Panc1 (cell line): Measurements from ENCODE around the gene GLIS1. TPM values are rescaled to one million over a fixed set of nuclear protein-coding genes. Genes with fewer than 3 reads are reported as not detected.

Experiments used
- ATAC-seq: fragments of 200-7000 bp; cut with Tn5 transposase; 2 replicates; pipeline ENCODE4 v1.9.1; 2020; ENCODE audit warnings: mild to moderate bottlenecking, moderate library complexity
- BruUV-seq: library from RNA; stranded (reverse); fragments of 400-500 nt; replicated peaks from 2 replicates; lab custom pipeline; 2021; lab: Mats Ljungman, UMichigan
- CTCF ChIA-PET: fragments of 300-600 bp; sonication (Branson Sonifier 250); formaldehyde crosslinking; loops from one replicate; lab custom pipeline; 2022; ENCODE audit warnings: antibody characterized with exemption; lab: Charles Lee
- POLR2A ChIA-PET: fragments of 300-600 bp; sonication (Branson Sonifier 250); formaldehyde crosslinking; loops from one replicate; lab custom pipeline; 2022; ENCODE audit warnings: antibody characterized with exemption; lab: Charles Lee
- DNase-seq: peaks from one replicate; pipeline ENCODE4 v3.0.0-alpha.2; 2010; ENCODE audit warnings: low read depth, low spot score
- H3K27ac ChIP-seq: 2 replicates; pipeline ENCODE4 v1.5.1; 2011; ENCODE audit warnings: mild to moderate bottlenecking, low read length, inconsistent platforms
- H3K27me3 ChIP-seq: fragments of 200-500 bp; sonication (Bioruptor generic); 2 replicates; pipeline ENCODE4 v1.6.0; 2014; ENCODE audit warnings: low read length, inconsistent platforms; ENCODE audit not compliant: control insufficient read depth, insufficient read depth
- H3K36me3 ChIP-seq: fragments of 200-500 bp; sonication (Bioruptor generic); 2 replicates; pipeline ENCODE4 v1.5.1; 2014; ENCODE audit warnings: inconsistent platforms, mild to moderate bottlenecking, low read length, moderate library complexity; ENCODE audit not compliant: control insufficient read depth, insufficient read depth
- H3K4me1 ChIP-seq: 2 replicates; pipeline ENCODE4 v1.5.1; 2011; ENCODE audit warnings: inconsistent platforms, mild to moderate bottlenecking, low read length, moderate library complexity; ENCODE audit not compliant: control insufficient read depth, insufficient read depth
- H3K4me3 ChIP-seq, 2 experiments: 2 replicates each; pipeline ENCODE4 v1.5.1; 2011 to 2012; ENCODE audit warnings: low read depth in 2 of 2, low read length in 2 of 2, mild to moderate bottlenecking in 2 of 2, inconsistent platforms in 1 of 2, moderate library complexity in 1 of 2
- H3K9me3 ChIP-seq: fragments of 200-500 bp; sonication (Bioruptor generic); 2 replicates; pipeline ENCODE4 v1.5.1; 2014; ENCODE audit warnings: low read depth, mild to moderate bottlenecking, inconsistent platforms, low read length, moderate library complexity; ENCODE audit not compliant: control insufficient read depth, insufficient read depth
- CTCF ChIP-seq: fragments of 450-650 bp; IDR thresholded peaks from 2 replicates; pipeline ENCODE4 v1.5.1; 2017; ENCODE audit warnings: mild to moderate bottlenecking
- POLR2AphosphoS5 ChIP-seq: IDR thresholded peaks from 2 replicates; pipeline ENCODE4 v1.6.1; 2012; ENCODE audit warnings: mild to moderate bottlenecking, low read depth, low read length, moderate library complexity
- REST ChIP-seq, 2 experiments: IDR thresholded peaks; 2 replicates each; pipeline ENCODE4 v1.6.1; 2011 to 2012; ENCODE audit warnings: low read depth in 2 of 2, control low read depth in 1 of 2, low read length in 1 of 2, mild to moderate bottlenecking in 1 of 2, moderate library complexity in 1 of 2; ENCODE audit not compliant: insufficient read depth in 1 of 2
- SIN3A ChIP-seq: IDR thresholded peaks from 2 replicates; pipeline ENCODE4 v1.6.1; 2012; ENCODE audit warnings: low read depth, mild to moderate bottlenecking, low read length, moderate library complexity, borderline replicate concordance; ENCODE audit not compliant: insufficient read depth
- TCF7L2 ChIP-seq: IDR thresholded peaks from 2 replicates; pipeline ENCODE4 v1.6.1; 2011; ENCODE audit warnings: mild to moderate bottlenecking, low read depth, low read length, inconsistent platforms
- in situ Hi-C: cut with HindIII; loops from 2 replicates; pipeline ENCODE4 v1.10.0; 2016; ENCODE audit warnings: low sequenced_read_pairs, low pct_unique_long_range_greater_than_20kb
- intact Hi-C: fragments of 100-400 bp; cut with micrococcal nuclease; formaldehyde crosslinking; loops from one replicate; pipeline ENCODE4 v1.10.0; 2022; ENCODE audit not compliant: unreplicated experiment
- total RNA-seq: library from RNA; stranded (reverse); gene quantifications from one replicate; pipeline ENCODE4 v1.2.1, GENCODE V29; 2021; ENCODE audit not compliant: unreplicated experiment

Gene GLIS1
- total RNA-seq, 1 experiment from 2014 or later = 0.28 TPM

GRCh38 chr1:53718443-53718842, 20.5 kb downstream of the GLIS1 start:
- CTCF ChIA-PET = no interaction called here
- TF ChIP-seq REST (IDR thresholded peaks at IDR 0.05; ENCODE audit: insufficient read depth in 1 of 2, low read depth in 2 of 2, low read length in 1 of 2) = no peak
- no peak for TF ChIP-seq SIN3A
- no peak for TF ChIP-seq TCF7L2
- TF ChIP-seq CTCF = peak; percentile 31; the same call in 1 of the 2 replicates
- TF ChIP-seq POLR2AphosphoS5 = no peak
- ATAC-seq = no peak

GRCh38 chr1:53717025-53717804, 21.7 kb downstream of the GLIS1 start:
- no peak for DNase-seq
- intact Hi-C loops (no loop called here), in situ Hi-C loops (no loop called here)
- Histone ChIP-seq H3K27me3 (no peaks in the 10 kb centered on the region), H3K9me3 (no peaks in the 10 kb centered on the region), H3K4me1 (no peaks in the 10 kb centered on the region; the same call in 1 of the 2 replicates), H3K4me3 (no peak overlapping the region), H3K27ac (no peak overlapping the region), H3K36me3 (no peaks in the 10 kb centered on the region)
- BruUV-seq = no TSS peak
- CTCF ChIA-PET = interaction anchor here (0.6 kb wide), 1 partner anchor 285 kb away, joined by 16 read pairs; no protein-coding TSS in a partner anchor
- POLR2A ChIA-PET = no interaction called here
- no peak for ATAC-seq
- TF ChIP-seq REST (IDR thresholded peaks at IDR 0.05; ENCODE audit: insufficient read depth in 1 of 2, low read depth in 2 of 2, low read length in 1 of 2) (no peak), CTCF (no peak), SIN3A (no peak), POLR2AphosphoS5 (no peak), TCF7L2 (no peak)

More at GRCh38 chr1:53718443-53718842, 20.5 kb downstream of the GLIS1 start:
- Histone ChIP-seq H3K4me1 (no peaks in the 10 kb centered on the region; the same call in 1 of the 2 replicates), H3K9me3 (no peaks in the 10 kb centered on the region), H3K27me3 (no peaks in the 10 kb centered on the region), H3K36me3 (no peaks in the 10 kb centered on the region), H3K4me3 (no peak overlapping the region), H3K27ac (no peak overlapping the region)
- no TSS peak for BruUV-seq
- POLR2A ChIA-PET = no interaction called here
- in situ Hi-C loops = no loop called here
- intact Hi-C loops = no loop called here
- DNase-seq = no peak
